HG02970 (cell line): ENCODE results near the gene TGFA.

ENCODE experiments used
- ATAC-seq: cut with Tn5 transposase; IDR thresholded peaks from one replicate; pipeline ENCODE4 v1.9.1; 2021; ENCODE audit warnings: mild to moderate bottlenecking, moderate library complexity, moderate number of reproducible peaks; ENCODE audit not compliant: unreplicated experiment, low FRiP score

The TGFA gene

DNA sequence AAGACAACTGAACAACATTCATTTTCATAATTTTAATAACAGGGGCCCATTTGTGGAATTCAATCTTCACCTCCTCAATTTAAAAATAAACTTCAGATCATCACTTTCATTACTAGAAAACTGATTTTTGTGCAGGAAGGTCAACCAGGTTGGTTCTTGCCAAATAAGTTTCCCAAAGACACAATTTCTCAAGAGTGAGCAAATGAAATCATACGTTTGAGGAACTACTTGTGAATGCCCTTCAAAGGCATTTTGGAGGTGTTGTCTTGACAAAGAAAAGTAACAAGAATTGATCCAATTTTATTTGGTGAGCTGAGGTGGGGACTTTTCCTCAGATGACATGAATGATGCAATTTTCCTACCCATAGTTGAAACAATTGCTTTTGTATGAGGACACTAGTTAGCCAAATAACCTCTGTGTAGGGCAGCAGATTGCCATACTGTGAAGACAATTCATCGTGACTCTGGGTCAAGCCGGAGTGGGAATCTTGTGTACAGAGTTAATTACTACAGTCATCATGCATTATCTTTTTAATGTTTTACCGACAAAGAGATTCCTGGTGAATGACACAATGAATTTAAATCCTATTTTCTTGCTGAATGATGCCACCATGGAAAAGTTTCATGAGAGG is 121.8 kb downstream of the TGFA start:
- ATAC-seq, result no peak

DNA sequence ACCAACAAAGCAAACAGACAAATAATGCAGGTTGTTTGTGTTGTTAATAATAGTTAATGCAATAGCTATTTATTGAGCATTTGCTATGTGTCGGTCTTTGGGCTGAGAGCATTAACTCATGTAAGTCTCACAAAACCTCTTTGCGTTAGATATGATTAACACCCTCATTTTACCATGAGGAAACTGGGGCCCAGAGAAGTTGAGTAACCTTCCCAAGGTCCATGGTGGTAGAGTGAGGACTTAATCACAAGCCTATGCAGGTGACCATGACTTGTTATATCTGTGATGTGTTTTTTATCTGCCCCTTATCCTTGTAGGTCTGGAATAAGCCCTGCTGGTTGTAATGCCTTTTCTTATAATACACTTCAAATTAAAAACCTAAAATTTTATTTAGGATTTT is 127.3 kb downstream of the TGFA start:
- ATAC-seq, result no peak

DNA sequence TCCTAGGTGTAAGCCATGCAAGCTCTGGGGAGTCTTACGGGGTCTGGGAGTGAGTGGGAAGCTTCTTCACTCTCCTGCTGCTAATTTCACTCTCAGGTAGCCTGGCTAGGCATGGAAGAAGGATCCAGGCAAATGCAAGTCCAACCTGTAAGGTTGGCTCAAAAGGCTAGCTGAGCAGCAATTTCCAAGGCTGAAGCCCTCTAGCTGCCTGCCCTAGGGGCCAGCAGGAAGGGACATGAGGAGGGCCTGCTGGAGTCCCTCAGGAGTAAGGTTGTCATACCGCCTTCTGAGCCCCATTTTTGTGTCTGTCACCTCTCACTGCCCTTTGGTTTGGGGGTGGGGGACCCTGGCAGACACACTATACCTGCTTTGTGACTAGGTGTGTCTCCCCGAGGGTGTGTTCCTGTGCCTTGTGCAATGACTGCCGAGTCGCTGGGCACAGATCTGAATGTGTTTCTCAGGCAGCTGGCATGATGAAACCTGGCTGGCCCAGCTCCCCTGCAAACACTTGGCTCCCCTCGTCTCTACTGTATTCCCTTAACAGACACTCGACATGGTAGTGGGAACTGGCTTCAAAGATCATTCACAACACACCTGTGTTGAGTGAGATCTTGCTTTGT is 127.8 kb downstream of the TGFA start:
- ATAC-seq, result no peak

DNA sequence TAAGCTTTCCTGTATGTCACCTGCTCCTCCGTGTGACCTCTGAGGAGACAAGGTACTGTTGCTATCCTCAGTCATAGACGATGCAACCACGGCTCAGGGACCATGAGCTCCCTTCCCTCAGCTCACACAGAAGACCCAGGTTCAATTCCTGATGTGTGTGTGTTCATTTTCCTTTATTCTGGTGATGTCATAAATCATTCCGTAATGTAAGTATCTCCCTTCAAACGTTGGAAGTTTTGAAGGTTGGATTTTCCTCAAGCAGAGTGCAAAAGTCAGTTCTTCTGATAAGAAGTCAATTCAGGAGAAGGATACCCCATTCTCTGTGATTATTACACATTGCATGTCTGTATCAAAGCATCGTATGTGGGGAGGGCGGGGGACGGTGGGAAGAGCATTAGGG is 132.9 kb downstream of the TGFA start:
- ATAC-seq, result no peak

DNA sequence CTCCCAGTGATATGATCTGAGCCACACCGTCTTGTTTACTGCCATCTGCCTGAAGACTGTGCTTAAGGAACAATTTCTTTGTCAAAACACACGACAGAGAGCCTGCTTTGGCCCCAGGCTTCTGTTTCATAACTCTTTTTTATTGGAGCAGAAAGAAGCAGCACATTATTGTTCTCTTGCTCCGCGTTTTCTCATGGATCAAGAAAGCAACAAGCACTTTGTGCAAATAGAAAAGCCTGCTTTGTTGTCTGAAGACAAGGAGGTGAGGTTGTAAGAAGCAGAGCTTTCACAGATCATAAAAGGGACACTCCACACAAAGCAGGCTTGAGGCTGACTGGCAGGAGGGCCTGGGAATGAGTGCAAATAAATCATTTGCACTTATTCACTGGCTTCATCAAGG is 133.5 kb downstream of the TGFA start:
- ATAC-seq, result no peak

DNA sequence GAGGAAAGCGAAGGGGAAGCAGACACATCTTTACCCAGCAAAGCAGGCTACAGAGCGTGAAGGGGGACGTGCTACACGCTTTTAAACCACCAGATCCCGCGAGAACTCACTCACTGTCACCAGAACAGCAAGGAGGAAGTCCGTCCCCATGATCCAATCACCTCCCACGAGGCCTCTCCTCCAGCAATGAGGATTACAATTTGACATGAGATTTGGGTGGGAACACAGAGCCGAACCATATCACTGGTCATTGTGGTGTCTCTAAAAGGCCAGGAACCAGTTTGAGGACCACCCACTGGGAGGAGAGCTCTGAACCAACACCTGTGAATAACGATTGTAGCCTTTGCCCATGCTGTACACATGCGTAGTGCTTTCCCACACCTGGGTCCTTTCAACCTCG is 135.1 kb downstream of the TGFA start:
- no peak for ATAC-seq

DNA sequence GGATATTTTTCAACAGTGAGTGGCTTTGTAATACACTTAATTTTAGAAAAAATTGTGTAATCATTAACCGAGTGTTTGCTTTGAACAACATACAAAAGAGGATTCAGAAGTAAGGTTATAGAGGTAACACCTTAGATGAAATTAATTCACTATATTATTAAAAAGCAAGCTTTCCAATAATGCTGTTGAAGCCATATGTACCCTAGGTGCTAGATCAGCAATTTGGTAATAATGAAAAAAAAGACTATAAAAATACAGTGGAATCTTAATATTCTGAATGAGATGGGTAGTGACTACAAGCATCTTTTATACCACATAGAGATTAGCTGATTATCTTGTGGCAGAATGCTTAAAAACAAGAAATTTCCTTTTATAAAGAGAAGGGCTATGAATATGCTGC is 136.6 kb downstream of the TGFA start:
- ATAC-seq, result no peak

DNA sequence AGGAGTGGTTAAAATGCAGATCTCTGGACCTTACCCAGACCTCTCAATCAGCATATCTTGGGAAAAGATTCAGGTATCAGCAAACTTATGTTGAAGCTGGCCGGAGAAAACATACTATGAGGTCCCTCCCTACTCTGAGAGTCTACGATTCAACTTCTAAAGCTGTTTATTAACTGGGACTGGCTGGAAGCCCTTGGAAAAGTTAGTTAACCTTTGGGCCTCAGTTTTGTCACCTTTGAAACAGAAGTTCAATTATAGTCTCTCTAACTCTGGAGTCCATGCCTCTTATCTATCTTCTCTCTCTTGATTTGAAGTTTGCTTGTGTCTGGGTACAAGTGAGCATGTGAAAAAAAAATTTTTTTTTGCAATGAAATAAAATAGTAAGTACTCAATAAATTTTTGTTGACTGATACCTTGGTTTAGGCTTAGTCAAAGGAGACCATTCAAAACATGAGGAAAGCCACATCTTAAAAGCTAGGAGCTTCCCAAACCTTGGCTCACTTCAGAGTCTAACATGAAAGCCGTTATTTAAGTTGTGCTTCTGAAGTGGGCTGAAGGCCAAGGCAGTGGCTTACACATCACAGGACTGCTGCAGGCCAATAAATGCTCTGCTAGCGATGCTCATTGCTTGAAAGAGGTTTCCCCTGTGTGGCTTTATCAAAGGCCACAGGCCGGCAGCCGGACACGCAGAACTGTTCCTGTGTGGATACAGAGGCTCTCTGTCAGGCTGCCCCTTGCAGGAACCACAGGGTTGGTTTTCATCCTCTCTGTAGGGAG is 141.1 kb downstream of the TGFA start:
- ATAC-seq, result no peak

DNA sequence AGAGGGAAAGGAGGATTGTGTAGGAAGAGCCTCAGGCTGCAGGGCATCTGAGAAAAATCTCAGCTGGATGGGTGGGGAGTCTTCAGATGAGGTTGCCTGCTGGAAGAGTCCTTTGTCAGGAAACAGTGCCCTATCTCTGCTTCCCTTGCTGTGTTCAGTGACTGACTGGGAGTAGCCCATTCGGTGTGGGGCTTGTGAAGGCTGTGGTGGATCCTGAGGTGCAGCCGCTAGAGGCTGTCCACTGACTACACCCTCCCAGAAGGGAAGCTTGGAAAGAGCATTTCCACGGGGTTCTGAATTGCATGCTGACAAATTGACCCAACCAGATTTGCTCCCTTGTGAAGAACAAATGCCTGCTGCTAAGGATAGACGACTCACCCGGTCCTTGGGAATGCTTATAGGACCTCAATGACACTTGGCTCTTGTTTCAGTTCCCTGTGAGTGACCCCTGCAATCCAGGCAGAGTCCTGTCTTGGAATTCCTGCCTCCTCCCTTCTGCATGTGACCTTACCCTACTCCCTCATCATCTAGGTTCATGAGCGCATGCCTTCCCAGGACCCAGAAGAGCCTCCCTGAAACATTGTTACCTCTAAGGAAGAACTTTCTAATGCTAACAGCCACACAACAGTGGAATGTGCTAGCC is 142.0 kb downstream of the TGFA start:
- ATAC-seq, result no peak

DNA sequence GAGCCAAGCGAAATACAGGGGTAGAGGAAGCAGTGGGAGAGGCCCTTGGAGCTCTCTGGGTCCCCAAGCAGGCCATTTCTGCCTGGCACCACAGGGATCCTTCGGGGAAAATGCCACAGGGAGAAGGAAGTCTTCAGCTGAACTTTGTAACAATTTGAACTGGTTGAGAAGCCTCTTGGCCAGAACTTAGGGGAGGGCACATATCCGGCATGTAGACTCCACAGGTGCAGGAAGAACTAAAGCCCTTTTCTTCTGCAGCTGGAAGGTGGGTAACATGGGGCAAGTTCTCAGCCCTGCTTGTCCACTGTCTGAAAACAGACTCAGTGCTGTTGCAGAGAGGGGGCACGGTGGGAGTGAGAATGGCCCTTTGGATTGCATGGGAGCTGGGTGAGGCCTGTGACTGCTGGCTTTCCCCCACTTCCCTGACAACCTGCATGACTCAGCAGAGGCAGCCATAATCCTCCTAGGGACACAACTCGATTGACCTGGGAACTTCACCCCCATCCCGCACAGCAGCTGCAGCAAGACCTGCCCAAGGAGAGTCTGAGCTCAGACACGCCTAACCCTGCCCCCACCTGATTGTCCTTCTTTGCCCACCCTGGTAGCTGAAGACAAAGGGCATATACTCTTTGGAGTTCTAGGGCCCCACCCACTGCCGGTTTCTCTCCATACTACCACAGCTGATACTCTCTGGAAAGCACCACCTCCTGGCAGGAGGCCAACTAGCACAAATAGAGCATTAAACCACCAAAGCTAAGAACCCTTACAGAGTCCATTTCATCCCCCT is 150.2 kb downstream of the TGFA start:
- ATAC-seq, result no peak

DNA sequence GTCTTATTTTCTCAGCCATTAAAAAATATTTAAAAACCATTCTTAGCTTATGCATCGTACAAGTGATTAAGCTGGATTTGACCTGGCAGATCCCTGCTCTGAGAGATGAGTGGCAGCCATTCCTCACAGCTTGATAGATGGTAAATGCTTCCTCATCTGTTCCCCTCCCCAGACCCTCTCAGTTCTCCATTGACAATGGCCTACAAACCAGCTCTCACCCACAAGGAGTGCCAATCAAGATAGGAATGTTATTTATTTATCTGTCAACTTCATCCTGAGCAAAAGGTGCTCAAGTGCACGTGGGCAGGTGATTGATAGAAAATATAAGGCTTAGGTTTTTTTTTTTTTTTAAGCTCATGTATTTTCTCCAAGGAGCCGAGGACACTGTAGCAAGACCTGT is 153.1 kb downstream of the TGFA start:
- no peak for ATAC-seq

DNA sequence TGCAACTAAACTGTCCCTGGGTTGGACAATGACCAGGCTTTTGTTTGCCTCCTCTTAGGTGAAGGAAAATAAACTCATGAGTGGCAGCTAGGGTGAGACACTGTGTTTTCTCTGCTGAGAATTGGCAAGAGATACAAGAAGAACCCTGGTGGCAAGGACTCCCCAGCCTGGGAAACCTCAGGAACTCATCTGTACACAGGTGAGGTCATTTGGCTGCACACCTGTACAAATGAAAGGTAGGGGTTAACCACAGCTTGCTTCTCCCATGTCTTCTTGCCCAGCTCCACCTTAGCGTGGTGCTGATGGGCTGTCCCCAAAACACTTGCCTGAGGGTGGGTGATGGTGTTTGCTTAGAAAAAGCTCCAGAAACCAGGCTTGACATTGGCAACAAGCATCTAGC is 154.6 kb downstream of the TGFA start:
- no peak for ATAC-seq
